Stimulated activated CD8-positive, alpha-beta memory T cell treated with anti-CD3 and anti-CD28 coated beads, Interleukin-7, amount 100 ng/mL, for 1 hour (primary cell): Measurements from ENCODE around the gene ZSCAN1.

Experiments
- DNase-seq, 2 donors: peaks; one replicate each; pipeline ENCODE4 v3.0.0-alpha.2; 2020; ENCODE audit warnings: low read depth in 2 of 2

The ZSCAN1 gene

DNA sequence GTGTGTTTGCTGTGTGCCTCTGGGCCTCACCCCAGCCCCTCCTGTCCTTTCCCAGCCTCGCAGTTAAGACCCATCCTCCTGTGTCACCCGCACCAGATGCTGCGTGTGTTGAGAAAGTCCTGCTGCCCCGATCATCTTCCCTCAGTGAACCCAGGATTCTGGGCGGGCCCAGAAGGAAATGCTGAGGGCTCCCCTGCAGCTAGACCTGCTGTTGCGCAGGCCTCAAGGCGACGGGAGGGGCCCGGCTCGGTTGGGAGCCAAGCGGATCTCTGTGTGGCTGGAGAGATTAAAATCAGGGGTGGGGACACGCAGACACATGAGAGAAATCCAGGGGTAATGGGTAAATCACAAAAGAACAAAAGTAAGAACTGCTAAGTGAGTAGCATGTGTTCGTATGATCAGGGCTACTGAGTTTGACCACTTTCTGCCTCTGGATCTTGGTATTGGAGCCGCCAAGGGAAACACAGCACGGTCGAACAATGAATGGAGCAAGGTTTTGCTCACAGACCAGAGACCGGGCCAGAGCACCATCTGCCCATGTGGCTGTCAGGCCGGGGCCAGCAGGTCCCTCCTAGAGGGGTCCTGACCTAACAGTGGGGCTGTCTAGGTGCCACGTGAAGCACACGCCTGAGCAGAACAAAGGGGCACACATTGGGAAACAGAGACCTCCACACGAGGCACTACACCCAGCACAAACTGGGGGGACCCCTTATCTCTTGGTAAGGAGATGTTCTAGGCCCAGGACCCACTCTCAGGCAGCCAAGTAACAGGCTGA, 7.1 kb downstream of the ZSCAN1 start:
- DNase-seq, result no peak

DNA sequence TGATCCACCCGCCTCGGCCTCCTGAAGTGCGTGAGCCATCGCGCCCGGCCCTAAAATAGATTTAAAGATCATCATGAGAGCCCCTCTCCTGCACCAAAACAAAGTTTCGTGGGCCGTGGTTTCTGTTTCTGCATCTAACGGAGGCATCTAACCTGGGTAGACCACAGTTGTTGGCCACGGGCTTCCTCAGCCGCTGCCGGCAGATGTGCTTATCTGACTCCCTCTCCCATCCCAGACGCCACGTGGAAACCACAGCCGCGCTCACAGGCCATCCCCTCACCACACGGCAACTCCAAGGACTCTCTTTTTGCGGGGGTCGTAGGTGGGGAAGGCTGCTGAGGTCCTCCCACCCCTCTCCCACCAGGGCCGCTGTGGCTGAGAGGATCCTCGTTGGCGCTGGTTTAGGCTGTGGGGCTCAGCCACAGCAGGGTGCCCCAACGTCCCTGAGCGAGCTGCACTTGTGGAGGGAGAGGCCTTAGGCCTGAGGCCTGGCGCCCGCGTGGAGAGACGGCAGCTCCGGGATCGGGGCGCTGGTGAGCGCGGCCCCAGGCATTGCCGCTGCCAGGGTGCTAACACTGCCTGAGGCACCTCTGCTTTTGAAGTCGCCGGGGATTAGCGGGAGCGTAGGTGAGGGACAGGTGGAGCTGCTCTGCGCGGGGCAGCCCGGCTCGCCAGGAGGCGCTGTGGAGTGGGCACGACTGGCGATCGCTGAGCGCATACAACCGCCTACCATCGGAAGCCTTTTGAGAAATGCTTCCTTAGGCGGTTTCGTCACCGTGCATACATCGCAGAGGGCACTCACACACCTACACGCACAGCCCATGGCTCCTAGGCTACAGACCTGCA, 8.9 kb downstream of the ZSCAN1 start:
- no peak for DNase-seq

GRCh38 chr19:58044391-58044790, 10.6 kb downstream of the ZSCAN1 start:
- no peak for DNase-seq

GRCh38 chr19:58044886-58045285, 11.1 kb downstream of the ZSCAN1 start:
- no peak for DNase-seq

DNA sequence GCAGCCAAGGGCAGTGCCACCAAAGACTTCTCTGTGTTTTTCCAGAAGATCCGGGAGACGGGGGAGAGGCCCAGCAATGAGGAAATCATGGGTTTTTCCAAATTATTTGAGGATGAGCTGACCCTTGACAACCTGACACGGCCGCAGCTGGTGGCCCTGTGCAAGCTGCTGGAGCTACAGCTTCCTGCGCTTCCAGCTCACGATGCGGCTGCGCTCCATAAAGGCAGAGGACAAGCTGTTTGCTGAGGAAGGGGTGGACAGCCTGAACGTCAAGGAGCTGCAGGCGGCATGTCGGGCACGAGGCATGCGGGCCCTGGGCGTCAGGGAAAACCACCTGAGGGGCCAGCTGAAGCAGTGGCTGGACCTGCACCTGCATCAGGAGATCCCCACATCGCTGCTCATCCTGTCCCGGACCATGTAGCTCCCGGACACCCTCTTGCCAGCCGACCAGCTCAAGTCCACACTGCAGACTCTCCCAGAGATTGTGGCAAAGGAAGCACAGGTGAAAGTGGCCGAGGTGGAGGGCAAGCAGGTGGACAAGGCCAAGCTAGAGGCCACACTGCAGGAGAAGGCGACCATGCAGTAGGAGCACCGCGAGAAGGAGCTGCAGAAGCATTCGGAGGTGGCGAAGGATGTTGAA, 11.7 kb downstream of the ZSCAN1 start:
- no peak for DNase-seq

GRCh38 chr19:58046856-58047255, 13.0 kb downstream of the ZSCAN1 start:
- DNase-seq, result no peak

DNA sequence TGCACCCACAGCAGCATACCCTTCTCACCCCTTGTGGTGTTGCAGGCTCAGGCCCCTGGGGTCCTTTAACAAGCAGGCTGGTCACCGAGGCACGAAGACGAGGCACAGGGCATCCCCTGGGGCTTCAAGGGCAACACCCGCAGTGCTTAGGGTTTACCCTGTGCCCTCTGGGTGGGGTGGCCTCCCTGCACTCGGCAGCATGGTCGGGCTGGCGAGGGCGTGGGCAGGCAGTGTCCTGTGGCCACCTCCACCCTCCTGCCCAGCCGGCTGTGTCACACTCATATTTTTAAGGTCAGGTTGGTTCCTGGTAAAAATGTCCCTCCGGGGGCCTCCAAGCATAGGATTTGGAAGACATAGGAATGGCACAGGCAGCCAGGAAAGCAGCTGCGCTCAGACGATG, 13.8 kb downstream of the ZSCAN1 start:
- no peak for DNase-seq

- no peak for DNase-seq
Observed at GRCh38 chr19:58052256-58052655, 18.4 kb downstream of the ZSCAN1 start.

GRCh38 chr19:58053480-58054156, 19.8 kb downstream of the ZSCAN1 start:
- no peak for DNase-seq

DNA sequence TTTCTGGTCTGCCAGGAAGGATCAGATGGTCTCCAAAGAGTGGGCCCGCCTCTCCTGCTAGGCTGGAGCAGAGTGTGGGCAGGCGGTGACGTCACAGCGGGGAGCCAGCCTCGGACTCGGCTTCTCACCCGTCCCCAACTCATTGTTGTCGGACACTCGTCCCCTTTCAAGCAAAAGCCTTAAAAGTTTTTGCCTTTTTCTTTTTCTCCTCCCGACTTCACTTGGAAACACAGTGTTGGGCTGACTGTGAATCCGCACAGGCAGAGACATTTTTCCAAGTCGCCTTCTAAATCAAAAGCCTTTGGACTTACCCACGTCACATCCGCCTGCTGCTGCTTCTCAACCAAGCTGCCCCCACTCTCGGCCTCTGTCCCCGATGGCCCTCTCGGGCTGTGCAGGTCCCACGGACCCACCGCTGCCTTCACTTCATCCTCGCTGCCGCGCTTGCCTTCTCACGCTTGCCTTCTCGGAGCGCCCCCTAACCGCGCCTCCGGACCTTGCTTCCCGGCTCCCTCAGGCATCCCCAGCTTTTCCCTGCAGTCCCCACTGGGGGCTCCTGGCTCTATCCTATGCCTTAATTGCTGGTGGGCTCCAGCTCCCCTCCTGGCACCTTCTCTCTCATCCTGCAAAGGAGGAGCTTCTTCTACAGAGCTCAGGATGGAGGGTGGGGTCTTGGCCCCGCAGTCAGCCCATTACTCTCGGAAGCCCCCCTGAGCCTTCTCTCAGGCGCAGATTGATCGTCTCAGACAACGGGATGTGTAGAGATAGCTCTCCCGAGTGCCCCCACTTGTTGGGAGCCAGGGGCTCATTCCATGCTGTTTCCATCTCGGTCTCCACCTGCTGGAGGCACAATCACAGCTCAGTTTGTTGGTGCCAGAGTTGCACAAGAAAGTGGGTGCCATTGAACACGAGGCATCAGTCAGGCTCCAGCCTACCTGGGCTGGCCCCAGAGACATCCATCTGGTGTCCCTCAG, 21.4 kb downstream of the ZSCAN1 start:
- no peak for DNase-seq

GRCh38 chr19:58056261-58056660, 22.4 kb downstream of the ZSCAN1 start:
- DNase-seq, result no peak

- no peak for DNase-seq
Observed at GRCh38 chr19:58056861-58057260, 23.0 kb downstream of the ZSCAN1 start.

DNA sequence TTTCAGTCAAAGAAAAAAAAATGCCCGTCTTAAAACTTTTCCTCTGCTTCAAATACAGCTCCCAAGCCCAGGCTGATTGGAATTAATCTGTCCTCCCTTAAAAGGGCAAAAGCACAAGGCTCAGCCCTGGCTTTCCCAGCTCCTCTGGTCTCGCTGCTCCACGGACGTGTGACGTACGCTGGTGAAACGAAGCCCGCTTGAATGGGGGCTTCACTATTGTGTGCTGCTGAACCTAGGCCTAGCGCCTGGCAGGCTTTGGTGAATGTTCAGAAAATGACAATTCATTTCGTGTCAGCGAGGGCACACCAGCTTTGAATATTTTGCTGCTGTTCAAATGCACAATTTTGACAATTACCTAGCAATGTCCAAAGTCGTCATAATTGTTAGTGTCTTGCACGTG, 24.6 kb downstream of the ZSCAN1 start:
- DNase-seq, result no peak

DNA sequence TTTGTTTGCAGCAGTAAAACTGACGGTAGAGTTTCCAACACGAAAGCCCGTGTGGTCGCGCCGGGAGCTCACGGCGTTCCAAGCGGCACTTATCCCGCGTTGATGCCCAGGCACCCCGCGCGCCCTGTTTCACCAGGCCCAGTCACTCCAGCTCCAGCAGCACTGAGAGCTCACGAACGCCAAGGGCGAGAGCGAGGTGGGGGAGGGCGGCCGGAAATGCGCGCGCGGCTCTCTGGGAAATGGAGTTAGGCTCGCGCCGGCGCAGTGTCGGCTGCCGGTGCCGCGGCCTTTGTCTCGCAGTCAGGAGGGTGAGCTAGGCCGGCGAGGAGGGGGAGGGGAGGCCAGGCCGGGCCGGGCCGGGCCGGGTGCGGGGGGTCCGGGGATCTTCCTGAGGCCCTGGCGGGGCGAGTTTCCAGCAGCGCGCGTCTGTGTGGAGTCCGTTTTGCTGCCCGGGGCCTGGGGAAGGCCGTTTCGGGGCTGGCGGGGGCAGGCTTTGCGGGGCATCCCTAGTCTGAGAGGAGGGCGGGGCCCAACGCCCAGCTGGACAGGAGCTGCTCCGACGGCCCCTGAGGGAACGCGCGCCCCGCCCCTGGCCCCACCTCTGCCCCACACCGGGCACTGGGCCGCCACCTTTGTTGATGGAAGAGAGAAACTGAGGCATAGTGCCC, 25.3 kb downstream of the ZSCAN1 start, which contains the start of gene ZNF135:
TSS of gene ZNF135 (plus strand) at position 280 of the 668 bp plus-strand sequence. CDS start 721 bp downstream, outside the sequence.
- peak; percentile 28 to 34 for DNase-seq

GRCh38 chr19:58059671-58060078, 25.9 kb downstream of the ZSCAN1 start:
- DNase-seq, result no peak

- DNase-seq, result no peak
Observed at GRCh38 chr19:58060231-58060630, 26.4 kb downstream of the ZSCAN1 start.

GRCh38 chr19:58063712-58064111, 29.9 kb downstream of the ZSCAN1 start:
- DNase-seq, result no peak

GRCh38 chr19:58067240-58067912, 33.6 kb downstream of the ZSCAN1 start:
- no peak for DNase-seq

GRCh38 chr19:58079792-58080191, 46.0 kb downstream of the ZSCAN1 start:
- DNase-seq, result no peak
